B cell (primary cell): Measurements from ENCODE around the gene TMEM44. TPM values are rescaled to one million over a fixed set of nuclear protein-coding genes. Genes with fewer than 3 reads are reported as not detected.

Source experiments
- ATAC-seq: fragments of 200-7000 bp; cut with Tn5 transposase; one replicate; pipeline ENCODE4 v1.10.0; 2021; ENCODE audit warnings: low read depth, mild to moderate bottlenecking, moderate number of reproducible peaks, moderate library complexity
- CTCF ChIA-PET: fragments of 350-600 bp; sonication (Branson Sonifier 250); formaldehyde crosslinking; loops from one replicate; lab custom pipeline; 2021; ENCODE audit warnings: antibody characterized with exemption, inconsistent platforms; lab: Charles Lee
- POLR2A ChIA-PET: fragments of 350-600 bp; sonication (Branson Sonifier 250); formaldehyde crosslinking; loops from one replicate; lab custom pipeline; 2021; ENCODE audit warnings: antibody characterized with exemption; lab: Charles Lee
- DNase-seq: peaks from one replicate; pipeline ENCODE4 v3.0.0; 2013
- H2AFZ ChIP-seq: 2 replicates; pipeline ENCODE4 v1.6.1; 2012; ENCODE audit warnings: mild to moderate bottlenecking, low read depth, low read length; ENCODE audit not compliant: insufficient read depth, poor library complexity, severe bottlenecking
- H3K27ac ChIP-seq, 2 donors: 1 replicate in 1 of 2; 2 replicates in 1 of 2; pipeline ENCODE4 v1.5.1; 2012 to 2013; ENCODE audit warnings: low read length in 2 of 2, mild to moderate bottlenecking in 2 of 2, moderate library complexity in 1 of 2
- H3K27me3 ChIP-seq, 4 experiments: fragments of 200-600 bp in 1 of 4; sonication (generic) in 1 of 4; replicated peaks in 1 of 4; 1 replicate in 2 of 4; 2 replicates in 2 of 4; pipeline versions ENCODE4 v1.6.1 to v1.7.0; 2013 to 2016; ENCODE audit warnings: low read length in 3 of 4, mild to moderate bottlenecking in 2 of 4, mixed read lengths in 1 of 4, moderate library complexity in 1 of 4; ENCODE audit not compliant: insufficient read depth in 4 of 4, control insufficient read depth in 3 of 4; ENCODE audit errors: control extremely low read depth in 1 of 4
- H3K36me3 ChIP-seq, 2 experiments: replicated peaks in 1 of 2; 1 replicate in 1 of 2; 2 replicates in 1 of 2; pipeline versions ENCODE4 v1.6.1 to v1.7.1; 2013; ENCODE audit warnings: low read length in 1 of 2; ENCODE audit not compliant: insufficient read depth in 2 of 2, control insufficient read depth in 1 of 2; ENCODE audit errors: control extremely low read depth in 1 of 2, extremely low read depth in 1 of 2
- H3K4me1 ChIP-seq, 2 donors: fragments of 200-600 bp in 1 of 2; sonication (generic) in 1 of 2; 1 replicate in 1 of 2; 2 replicates in 1 of 2; pipeline versions ENCODE4 v1.5.1 to v1.6.1; 2013 to 2017; ENCODE audit warnings: low read length in 2 of 2; ENCODE audit not compliant: control insufficient read depth in 2 of 2, insufficient read depth in 2 of 2
- H3K4me2 ChIP-seq: replicated peaks from 2 replicates; pipeline ENCODE3; 2012; ENCODE audit warnings: mild to moderate bottlenecking, low read depth, low read length; ENCODE audit not compliant: poor library complexity, severe bottlenecking
- H3K4me3 ChIP-seq, 5 experiments: fragments of 200-600 bp in 1 of 5; sonication (generic) in 1 of 5; 1 replicate in 3 of 5; 2 replicates in 2 of 5; pipeline versions ENCODE4 v1.5.1 to v1.7.0; 2011 to 2016; ENCODE audit warnings: low read length in 4 of 5, mild to moderate bottlenecking in 4 of 5, low read depth in 2 of 5, control low read depth in 1 of 5, moderate library complexity in 1 of 5; ENCODE audit not compliant: insufficient read depth in 1 of 5; ENCODE audit errors: control extremely low read depth in 1 of 5, extremely low read depth in 1 of 5
- H3K79me2 ChIP-seq: fragments of 200-600 bp; sonication (generic); one replicate; pipeline ENCODE4 v1.6.0; 2016; ENCODE audit warnings: low read length; ENCODE audit not compliant: control insufficient read depth, insufficient read depth
- H3K9ac ChIP-seq: fragments of 200-600 bp; sonication (generic); 2 replicates; pipeline ENCODE4 v1.6.1; 2017; ENCODE audit warnings: mild to moderate bottlenecking, low read length, moderate library complexity
- H3K9me3 ChIP-seq, 3 donors: one replicate each; pipeline versions ENCODE4 v1.6.1 to v1.7.1; 2013; ENCODE audit warnings: low read length in 2 of 3; ENCODE audit not compliant: control insufficient read depth in 2 of 3, insufficient read depth in 1 of 3; ENCODE audit errors: control extremely low read depth in 1 of 3
- H4K20me1 ChIP-seq: 2 replicates; pipeline ENCODE4 v1.6.0; 2012; ENCODE audit warnings: mild to moderate bottlenecking, low read length; ENCODE audit not compliant: insufficient read depth, control insufficient read depth, poor library complexity, severe bottlenecking
- H3K27ac Mint-ChIP-seq: one replicate; pipeline ENCODE4 v1.8.0; 2021; ENCODE audit warnings: mixed read lengths
- H3K27me3 Mint-ChIP-seq: one replicate; pipeline ENCODE4 v1.8.0; 2021; ENCODE audit warnings: mixed read lengths
- H3K4me1 Mint-ChIP-seq: one replicate; pipeline ENCODE4 v1.8.0; 2021; ENCODE audit warnings: mixed read lengths
- H3K4me3 Mint-ChIP-seq: one replicate; pipeline ENCODE4 v1.8.0; 2021; ENCODE audit warnings: mixed read lengths
- H3K9me3 Mint-ChIP-seq: one replicate; pipeline ENCODE4 v1.8.0; 2022; ENCODE audit warnings: mixed read lengths; ENCODE audit not compliant: insufficient read depth
- CTCF ChIP-seq: fragments of 200-600 bp; IDR thresholded peaks from one replicate; pipeline ENCODE4 v1.8.0; 2022; ENCODE audit warnings: antibody characterized with exemption, mild to moderate bottlenecking
- EZH2 ChIP-seq: IDR thresholded peaks from 2 replicates; pipeline ENCODE4 v1.6.1; 2012; ENCODE audit warnings: borderline replicate concordance, low read depth, mild to moderate bottlenecking, moderate library complexity, low read length; ENCODE audit not compliant: insufficient read depth, poor library complexity, severe bottlenecking
- WGBS: methylation state at CpG from one replicate; pipeline ENCODE4 v1.1.5; 2013; ENCODE audit warnings: missing lambda C conversion rate; ENCODE audit not compliant: insufficient coverage; 5-methylcytosine and 5-hydroxymethylcytosine counted together
- intact Hi-C: fragments of 100-400 bp; cut with micrococcal nuclease; formaldehyde crosslinking; loops from one replicate; pipeline ENCODE4 v1.10.0; 2022
- polyA plus RNA-seq: library from polyadenylated mRNA; depleted of rRNA; stranded (reverse); fragments of >200 nt; gene quantifications from 2 replicates; pipeline ENCODE4 v1.2.3, GENCODE V29; 2012
- total RNA-seq, 2 donors: library from RNA; stranded (reverse); fragments of 120-200 nt in 1 of 2; gene quantifications; 1 replicate in 1 of 2; 2 replicates in 1 of 2; pipeline versions ENCODE4 v1.2.3 to v1.2.4, GENCODE V29; 2013 to 2022

The TMEM44 gene
- total and polyA plus RNA-seq, 2 donors (not counting 1 experiment from before 2014, with no cell fraction given) = 4.1 to 7.5 TPM

GRCh38 chr3:194612221-194612620, 21.0 kb downstream of the TMEM44 start:
- Histone ChIP-seq H3K27me3 (no peaks in the 10 kb centered on the region), H3K9me3 (no peaks in the 10 kb centered on the region), H2AFZ (no peak overlapping the region), H4K20me1 (no peaks in the 10 kb centered on the region), H3K4me3 (no peak overlapping the region), H3K27ac (no peak overlapping the region), H3K36me3 (no peaks in the 10 kb centered on the region), H3K4me2 (no peak overlapping the region), H3K79me2 (no peaks in the 10 kb centered on the region), H3K9ac (no peak overlapping the region), H3K4me1 (no peaks in the 10 kb centered on the region)
- H3K4me1 Mint-ChIP-seq = no peaks in the 10 kb centered on the region
- H3K27ac Mint-ChIP-seq = no peak overlapping the region
- H3K4me3 Mint-ChIP-seq = no peak overlapping the region
- intact Hi-C loops = no loop called here
- no peaks in the 10 kb centered on the region for H3K27me3 Mint-ChIP-seq
- ChIA-PET POLR2A (no interaction called here), CTCF (interaction anchor here (0.7 kb wide), 1 partner anchor 30 kb away, joined by 3 read pairs; no protein-coding TSS in a partner anchor)
- ATAC-seq (no peak), DNase-seq (no peak)
- TF ChIP-seq CTCF (no peak), EZH2 (no peak)
- 69% methylated on average over 2 of the region's 8 CpGs for WGBS
- H3K9me3 Mint-ChIP-seq = no peaks in the 10 kb centered on the region

GRCh38 chr3:194610689-194611088, 22.5 kb downstream of the TMEM44 start:
- no peak overlapping the region for H3K4me3 Mint-ChIP-seq
- DNase-seq = no peak
- intact Hi-C loops = no loop called here
- ChIA-PET POLR2A (interaction anchor here (0.6 kb wide), 1 partner anchor 39 kb away, joined by 4 read pairs; no protein-coding TSS in a partner anchor), CTCF (no interaction called here)
- Histone ChIP-seq H2AFZ (no peak overlapping the region), H3K27ac (no peak overlapping the region), H3K9ac (no peak overlapping the region), H4K20me1 (no peaks in the 10 kb centered on the region), H3K4me2 (no peak overlapping the region), H3K79me2 (no peaks in the 10 kb centered on the region), H3K4me3 (no peak overlapping the region), H3K36me3 (no peaks in the 10 kb centered on the region), H3K27me3 (no peaks in the 10 kb centered on the region), H3K4me1 (no peaks in the 10 kb centered on the region), H3K9me3 (no peaks in the 10 kb centered on the region)
- no peak overlapping the region for H3K27ac Mint-ChIP-seq
- no peaks in the 10 kb centered on the region for H3K4me1 Mint-ChIP-seq
- WGBS = 100% methylated on average over 2 of the region's 3 CpGs
- ATAC-seq = no peak
- no peaks in the 10 kb centered on the region for H3K9me3 Mint-ChIP-seq
- H3K27me3 Mint-ChIP-seq = no peaks in the 10 kb centered on the region
- TF ChIP-seq EZH2 = no peak
- no peak for TF ChIP-seq CTCF
